LNCaP clone FGC (cell line): ENCODE results near the gene COP1.

Source experiments
- DNase-seq: peaks from one replicate; pipeline ENCODE4 v3.0.0-alpha.2; 2011; ENCODE audit warnings: low read depth
- H3K4me3 ChIP-seq: 2 replicates; pipeline ENCODE4 v1.5.1; 2011; ENCODE audit warnings: mild to moderate bottlenecking, low read depth, low read length, control low read depth
- TF ChIP-seq, protein P1 (sequence below): IDR thresholded peaks from 2 replicates; pipeline ENCODE4 v1.5.1; 2012; ENCODE audit warnings: mild to moderate bottlenecking; ENCODE audit not compliant: control insufficient read depth, insufficient read depth; ENCODE audit errors: extremely low read depth

COP1 gene

DNA sequence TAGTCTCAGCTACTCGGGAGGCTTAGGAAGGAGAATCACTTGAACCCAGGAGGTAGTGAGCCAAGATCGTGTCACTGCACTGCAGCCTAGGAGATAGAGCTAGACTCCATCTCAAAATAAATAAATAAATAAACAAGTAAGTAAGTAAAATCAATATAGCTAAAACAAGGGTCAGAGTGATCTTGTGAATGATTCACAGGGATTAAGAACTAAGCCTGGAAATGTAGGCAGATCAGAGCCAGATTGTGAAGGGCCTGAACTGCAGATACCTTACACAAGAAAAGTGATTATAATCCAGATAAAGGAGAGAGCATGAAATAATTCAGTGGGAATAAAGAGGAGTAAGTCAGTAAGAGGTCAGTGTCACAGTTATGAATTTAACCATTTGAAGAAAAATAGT, 41.5 kb downstream of the COP1 start:
- no peak overlapping the region for H3K4me3 ChIP-seq
- DNase-seq, result no peak
- TF ChIP-seq, protein P1, sequence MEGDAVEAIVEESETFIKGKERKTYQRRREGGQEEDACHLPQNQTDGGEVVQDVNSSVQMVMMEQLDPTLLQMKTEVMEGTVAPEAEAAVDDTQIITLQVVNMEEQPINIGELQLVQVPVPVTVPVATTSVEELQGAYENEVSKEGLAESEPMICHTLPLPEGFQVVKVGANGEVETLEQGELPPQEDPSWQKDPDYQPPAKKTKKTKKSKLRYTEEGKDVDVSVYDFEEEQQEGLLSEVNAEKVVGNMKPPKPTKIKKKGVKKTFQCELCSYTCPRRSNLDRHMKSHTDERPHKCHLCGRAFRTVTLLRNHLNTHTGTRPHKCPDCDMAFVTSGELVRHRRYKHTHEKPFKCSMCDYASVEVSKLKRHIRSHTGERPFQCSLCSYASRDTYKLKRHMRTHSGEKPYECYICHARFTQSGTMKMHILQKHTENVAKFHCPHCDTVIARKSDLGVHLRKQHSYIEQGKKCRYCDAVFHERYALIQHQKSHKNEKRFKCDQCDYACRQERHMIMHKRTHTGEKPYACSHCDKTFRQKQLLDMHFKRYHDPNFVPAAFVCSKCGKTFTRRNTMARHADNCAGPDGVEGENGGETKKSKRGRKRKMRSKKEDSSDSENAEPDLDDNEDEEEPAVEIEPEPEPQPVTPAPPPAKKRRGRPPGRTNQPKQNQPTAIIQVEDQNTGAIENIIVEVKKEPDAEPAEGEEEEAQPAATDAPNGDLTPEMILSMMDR, result no peak

DNA sequence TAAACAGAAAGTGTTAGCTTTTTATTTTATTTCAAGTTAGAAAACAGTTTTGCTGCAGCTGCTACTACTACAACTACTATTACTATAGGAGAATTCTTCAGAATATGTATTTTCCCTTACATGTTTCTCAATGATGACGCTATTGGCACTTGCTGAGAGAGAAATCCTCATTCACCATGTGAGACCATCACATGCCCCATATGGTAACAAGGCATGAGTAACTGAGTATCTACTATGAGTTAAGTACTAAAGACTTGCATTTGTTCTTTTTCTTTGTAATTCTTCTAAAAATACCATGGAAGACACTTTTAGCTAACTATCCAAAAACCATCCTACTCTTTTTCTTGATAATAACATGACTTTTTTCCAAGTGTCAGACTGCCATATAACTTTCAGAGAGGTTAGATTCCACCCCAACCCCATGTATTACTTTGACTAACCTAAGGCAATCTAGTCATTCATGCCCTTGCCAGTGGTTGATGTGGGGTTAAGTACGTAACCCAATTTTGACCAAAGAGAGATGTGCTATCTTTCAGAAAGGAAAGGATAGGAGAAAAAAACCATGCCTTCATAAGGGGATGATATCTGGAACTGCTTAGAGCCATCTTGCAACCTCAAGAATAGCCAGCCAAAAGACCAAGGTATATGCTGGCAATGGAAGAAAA, 42.9 kb downstream of the COP1 start:
- TF ChIP-seq, protein P1, result no peak
- H3K4me3 ChIP-seq, result no peak overlapping the region
- no peak for DNase-seq

DNA sequence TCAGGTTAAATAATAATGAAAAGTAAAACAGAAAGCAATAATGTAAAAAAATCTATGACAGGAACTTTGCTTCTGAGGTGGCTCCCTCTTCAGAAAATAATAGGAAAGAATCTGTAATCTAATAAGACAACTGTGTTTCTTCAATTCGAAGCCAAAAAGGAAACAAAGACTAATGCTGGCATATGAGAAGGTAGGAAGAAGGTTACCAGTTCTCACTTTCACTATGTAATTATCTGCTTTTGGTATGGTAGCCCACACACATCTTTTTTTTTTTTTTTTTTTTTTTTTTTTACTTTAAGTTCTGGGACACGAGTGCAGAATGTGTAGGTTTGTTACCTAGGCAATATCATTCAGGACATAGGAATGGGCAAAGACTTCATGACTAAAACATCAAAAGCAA, 47.1 kb downstream of the COP1 start:
- H3K4me3 ChIP-seq, result no peak overlapping the region
- no peak for DNase-seq
- TF ChIP-seq, protein P1, result no peak

DNA sequence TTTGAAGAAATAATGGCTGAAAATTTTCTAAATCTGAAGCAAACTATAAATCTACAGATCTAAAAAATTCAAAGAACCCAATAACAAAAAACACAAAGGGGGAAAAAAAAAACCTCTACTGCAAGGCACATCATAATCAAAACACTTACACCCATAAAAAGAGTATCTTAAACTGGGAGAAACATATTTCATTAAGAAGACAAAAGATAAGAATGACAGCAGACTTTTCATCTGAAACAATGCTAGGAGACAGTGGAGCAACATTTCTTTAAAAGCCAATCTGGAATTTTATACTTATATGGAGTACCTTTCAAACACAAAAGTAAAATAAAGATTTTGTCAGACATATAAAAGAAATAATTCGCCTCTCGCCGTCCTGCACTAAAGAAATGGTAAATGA, 49.1 kb downstream of the COP1 start:
- TF ChIP-seq, protein P1, result no peak
- no peak for DNase-seq
- no peak overlapping the region for H3K4me3 ChIP-seq

DNA sequence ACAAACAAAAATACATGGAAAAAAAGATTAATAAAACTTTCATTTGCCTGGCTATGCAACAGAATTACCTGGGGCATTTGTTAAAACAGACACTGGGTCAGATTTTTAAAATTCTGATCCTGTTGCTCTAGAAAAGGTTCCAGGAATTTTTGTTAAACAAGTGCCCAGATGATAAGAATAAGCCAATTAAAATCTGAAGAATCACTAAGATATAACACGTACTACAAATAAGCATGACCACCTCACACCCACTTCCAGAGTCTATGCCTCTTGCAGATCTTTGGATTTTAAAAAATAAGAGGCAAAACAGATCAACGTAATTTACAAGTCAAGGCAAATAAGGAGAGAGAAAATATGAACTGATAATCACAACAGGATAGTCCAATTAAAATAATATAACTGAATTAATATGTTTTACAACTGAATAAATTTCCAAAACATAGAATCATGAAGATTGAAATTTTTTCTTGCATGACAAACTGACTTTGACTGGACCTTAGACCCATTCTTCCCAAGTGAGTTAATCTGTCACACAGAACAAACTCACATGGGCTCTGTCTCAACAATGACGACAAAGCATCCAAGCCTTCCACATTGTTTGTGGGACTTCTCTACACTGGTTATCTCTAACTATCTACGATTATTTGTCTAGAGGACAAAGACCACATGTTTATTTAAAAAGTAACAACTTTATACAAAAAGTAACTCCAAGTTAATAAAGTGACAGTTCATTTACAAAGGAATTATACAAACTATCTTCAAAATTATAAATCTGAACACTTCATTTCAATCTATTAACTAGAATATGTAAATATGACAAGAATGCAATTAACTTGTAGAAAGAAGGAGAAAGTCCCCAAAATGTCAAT, 56.9 kb downstream of the COP1 start:
- TF ChIP-seq, protein P1, result no peak

DNA sequence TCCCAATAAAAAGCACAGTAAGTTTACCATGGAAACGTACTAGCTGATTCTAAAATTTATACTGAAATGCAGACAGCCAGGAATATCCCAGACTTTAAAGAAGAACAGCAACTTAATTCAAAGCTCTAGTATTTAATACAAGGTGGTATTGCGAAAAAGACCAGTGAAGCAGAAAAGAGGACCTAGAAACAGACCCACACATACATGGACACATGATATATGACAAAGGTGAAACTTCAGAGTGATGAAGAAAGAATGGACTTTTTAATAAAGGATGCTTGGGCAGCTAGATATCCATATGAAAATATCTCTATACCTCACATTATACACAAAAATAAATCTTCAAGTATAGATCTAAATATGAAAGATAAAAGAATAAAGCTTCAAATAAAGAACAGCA, 62.6 kb downstream of the COP1 start:
- H3K4me3 ChIP-seq, result no peak overlapping the region
- DNase-seq, result no peak
- TF ChIP-seq, protein P1, result no peak

More for the DNA sequence above, 56.9 kb downstream of the COP1 start:
- no peak overlapping the region for H3K4me3 ChIP-seq
- no peak for DNase-seq
